Measurements from ENCODE around the gene CACNG7. TPM values are rescaled to one million over a fixed set of nuclear protein-coding genes. Genes with fewer than 3 reads are reported as not detected.

Gene CACNG7
- total and polyA plus RNA-seq, 2 donors = 0.09 to 0.26 TPM

- no peaks in the 10 kb centered on the region for H3K36me3 ChIP-seq (ENCODE audit: insufficient read depth)
- no peak overlapping the region for H3K4me3 ChIP-seq (ENCODE audit: low read depth, low read length)
- WGBS = 61% methylated on average over 13 of the region's 13 CpGs
- no peak overlapping the region for H3K27ac ChIP-seq (ENCODE audit: low read depth)
- DNase-seq (ENCODE audit: extremely low spot score) = no peak
- no peaks in the 10 kb centered on the region for H3K4me1 ChIP-seq (ENCODE audit: insufficient read depth)
Observed at GRCh38 chr19:53981376-53981951, 72.4 kb downstream of the CACNG7 start.

GRCh38 chr19:53982001-53982451 is 72.9 kb downstream of the CACNG7 start:
- Histone ChIP-seq H3K4me3 (ENCODE audit: low read depth, low read length) (peak overlapping the region; percentile 38), H3K27ac (ENCODE audit: low read depth) (no peak overlapping the region), H3K36me3 (ENCODE audit: insufficient read depth) (no peaks in the 10 kb centered on the region), H3K4me1 (ENCODE audit: insufficient read depth) (no peaks in the 10 kb centered on the region)
- 3% methylated on average over 62 of the region's 62 CpGs for WGBS
- no peak for DNase-seq (ENCODE audit: extremely low spot score)

GRCh38 chr19:53982611-53983010 is 73.5 kb downstream of the CACNG7 start:
- no peaks in the 10 kb centered on the region for H3K36me3 ChIP-seq (ENCODE audit: insufficient read depth)
- no peak for DNase-seq (ENCODE audit: extremely low spot score)
- H3K4me1 ChIP-seq (ENCODE audit: insufficient read depth) = no peaks in the 10 kb centered on the region
- H3K4me3 ChIP-seq (ENCODE audit: low read depth, low read length) = peak overlapping the region; percentile 38
- no peak overlapping the region for H3K27ac ChIP-seq (ENCODE audit: low read depth)
- whole genome bisulfite sequencing = 1% methylated on average over 61 of the region's 61 CpGs

GRCh38 chr19:53983457-53984289 is 74.6 kb downstream of the CACNG7 start:
- WGBS = 82% methylated on average over 24 of the region's 24 CpGs
- Histone ChIP-seq H3K36me3 (ENCODE audit: insufficient read depth) (no peaks in the 10 kb centered on the region), H3K27ac (ENCODE audit: low read depth) (no peak overlapping the region), H3K4me3 (ENCODE audit: low read depth, low read length) (no peak overlapping the region), H3K4me1 (ENCODE audit: insufficient read depth) (no peaks in the 10 kb centered on the region)
- DNase-seq (ENCODE audit: extremely low spot score) = no peak

GRCh38 chr19:53985863-53986262 is 76.8 kb downstream of the CACNG7 start:
- 76% methylated on average over 6 of the region's 6 CpGs for WGBS
- H3K36me3 ChIP-seq (ENCODE audit: insufficient read depth) = no peaks in the 10 kb centered on the region
- no peak for DNase-seq (ENCODE audit: extremely low spot score)

GRCh38 chr19:53988981-53989380 is 79.9 kb downstream of the CACNG7 start:
- WGBS = 88% methylated on average over 6 of the region's 6 CpGs
- H3K27ac ChIP-seq (ENCODE audit: low read depth) = no peak overlapping the region
- no peak for DNase-seq (ENCODE audit: extremely low spot score)
- H3K36me3 ChIP-seq (ENCODE audit: insufficient read depth) = no peaks in the 10 kb centered on the region
- H3K4me3 ChIP-seq (ENCODE audit: low read depth, low read length) = no peak overlapping the region
- no peaks in the 10 kb centered on the region for H3K4me1 ChIP-seq (ENCODE audit: insufficient read depth)

More at GRCh38 chr19:53985863-53986262, 76.8 kb downstream of the CACNG7 start:
- Histone ChIP-seq H3K4me3 (ENCODE audit: low read depth, low read length) (no peak overlapping the region), H3K27ac (ENCODE audit: low read depth) (no peak overlapping the region), H3K4me1 (ENCODE audit: insufficient read depth) (no peaks in the 10 kb centered on the region)

GRCh38 chr19:53989600-53990533 is 80.8 kb downstream of the CACNG7 start:
- Histone ChIP-seq H3K27ac (ENCODE audit: low read depth) (no peak overlapping the region), H3K4me1 (ENCODE audit: insufficient read depth) (no peaks in the 10 kb centered on the region), H3K36me3 (ENCODE audit: insufficient read depth) (no peaks in the 10 kb centered on the region), H3K4me3 (ENCODE audit: low read depth, low read length) (no peak overlapping the region)
- WGBS = 49% methylated on average over 22 of the region's 22 CpGs
- no peak for DNase-seq (ENCODE audit: extremely low spot score)

GRCh38 chr19:53991224-53992113 is 82.4 kb downstream of the CACNG7 start, which contains the start of gene CACNG6:
CACNG6 (plus strand) TSS chr19:53991637; CDS start chr19:53992878, 1,241 bp downstream.
- no peak for DNase-seq (ENCODE audit: extremely low spot score)
- WGBS = 4% methylated on average over 66 of the region's 66 CpGs
- Histone ChIP-seq H3K4me3 (ENCODE audit: low read depth, low read length) (peak within 1 kb of the TSS; percentile 27), H3K4me1 (ENCODE audit: insufficient read depth) (no peaks in the 10 kb centered on the region), H3K27ac (ENCODE audit: low read depth) (no peak within 1 kb of the TSS), H3K36me3 (ENCODE audit: insufficient read depth) (no peaks in the 10 kb centered on the region)

GRCh38 chr19:53992211-53992610 is 83.1 kb downstream of the CACNG7 start:
- H3K4me3 ChIP-seq (ENCODE audit: low read depth, low read length) = no peak overlapping the region
- H3K27ac ChIP-seq (ENCODE audit: low read depth) = no peak overlapping the region
- 76% methylated on average over 9 of the region's 9 CpGs for WGBS
- H3K4me1 ChIP-seq (ENCODE audit: insufficient read depth) = no peaks in the 10 kb centered on the region
- no peak for DNase-seq (ENCODE audit: extremely low spot score)
- H3K36me3 ChIP-seq (ENCODE audit: insufficient read depth) = no peaks in the 10 kb centered on the region

- WGBS = 26% methylated on average over 43 of the region's 43 CpGs
Observed at GRCh38 chr19:53992815-53993214, 83.7 kb downstream of the CACNG7 start.

GRCh38 chr19:53993448-53993847 is 84.4 kb downstream of the CACNG7 start:
- no peak overlapping the region for H3K4me3 ChIP-seq (ENCODE audit: low read depth, low read length)
- whole genome bisulfite sequencing = 72% methylated on average over 3 of the region's 3 CpGs
- no peak for DNase-seq (ENCODE audit: extremely low spot score)
- no peaks in the 10 kb centered on the region for H3K4me1 ChIP-seq (ENCODE audit: insufficient read depth)
- no peak overlapping the region for H3K27ac ChIP-seq (ENCODE audit: low read depth)
- no peaks in the 10 kb centered on the region for H3K36me3 ChIP-seq (ENCODE audit: insufficient read depth)

More at GRCh38 chr19:53992815-53993214, 83.7 kb downstream of the CACNG7 start:
- H3K4me3 ChIP-seq (ENCODE audit: low read depth, low read length) = no peak overlapping the region
- no peaks in the 10 kb centered on the region for H3K36me3 ChIP-seq (ENCODE audit: insufficient read depth)
- no peak for DNase-seq (ENCODE audit: extremely low spot score)
- H3K27ac ChIP-seq (ENCODE audit: low read depth) = no peak overlapping the region
- H3K4me1 ChIP-seq (ENCODE audit: insufficient read depth) = no peaks in the 10 kb centered on the region
